ENCODE results near the gene DEFB129.
"Not testable (repeated sequence)": the region's sequence is repeated elsewhere in the genome, so short reads cannot be mapped to it uniquely, and the experiment has no call there.

DEFB129 gene

GRCh38 chr20:253447-253846, 26.4 kb downstream of the DEFB129 start:
- not testable (repeated sequence) for DNase-seq (ENCODE audit: low read depth in 2 of 2)

GRCh38 chr20:257419-257818, 30.4 kb downstream of the DEFB129 start, which contains the start of gene DEFB132:
Gene DEFB132, plus strand, starts transcription at chr20:257724. Its CDS starts 55 bp downstream, at chr20:257779.
- no peak for DNase-seq (ENCODE audit: low read depth in 2 of 2)

- DNase-seq (ENCODE audit: low read depth in 2 of 2): no peak
Observed at GRCh38 chr20:258269-258858, 31.3 kb downstream of the DEFB129 start.

- no peak for DNase-seq (ENCODE audit: low read depth in 2 of 2)
Observed at GRCh38 chr20:258963-259362, 31.9 kb downstream of the DEFB129 start.

GRCh38 chr20:259981-260380, 32.9 kb downstream of the DEFB129 start:
- no peak for DNase-seq (ENCODE audit: low read depth in 2 of 2)

GRCh38 chr20:263701-264100, 36.6 kb downstream of the DEFB129 start:
- no peak for DNase-seq (ENCODE audit: low read depth in 2 of 2)

- peak; percentile 81 to 92 for DNase-seq (ENCODE audit: low read depth in 2 of 2)
Observed at GRCh38 chr20:266596-267562, 39.8 kb downstream of the DEFB129 start.

- DNase-seq (ENCODE audit: low read depth in 2 of 2): no peak
Observed at GRCh38 chr20:270517-270916, 43.5 kb downstream of the DEFB129 start.

- no peak for DNase-seq (ENCODE audit: low read depth in 2 of 2)
Observed at GRCh38 chr20:271069-271468, 44.0 kb downstream of the DEFB129 start.

GRCh38 chr20:271528-271927, 44.5 kb downstream of the DEFB129 start:
- no peak for DNase-seq (ENCODE audit: low read depth in 2 of 2)

- DNase-seq (ENCODE audit: low read depth in 2 of 2): no peak
Observed at GRCh38 chr20:272718-273117, 45.7 kb downstream of the DEFB129 start.

- DNase-seq (ENCODE audit: low read depth in 2 of 2): no peak
Observed at GRCh38 chr20:273884-274283, 46.8 kb downstream of the DEFB129 start.

- DNase-seq (ENCODE audit: low read depth in 2 of 2): no peak
Observed at GRCh38 chr20:275791-276190, 48.7 kb downstream of the DEFB129 start.

- DNase-seq (ENCODE audit: low read depth in 2 of 2): no peak
Observed at GRCh38 chr20:276620-277495, 49.8 kb downstream of the DEFB129 start.

GRCh38 chr20:277496-277781, 50.4 kb downstream of the DEFB129 start:
- DNase-seq (ENCODE audit: low read depth in 2 of 2): no peak

GRCh38 chr20:278181-278580, 51.1 kb downstream of the DEFB129 start:
- DNase-seq (ENCODE audit: low read depth in 2 of 2): no peak

- DNase-seq (ENCODE audit: low read depth in 2 of 2): no peak
Observed at GRCh38 chr20:278607-279571, 51.8 kb downstream of the DEFB129 start.

All from stimulated activated CD4-positive, alpha-beta T cell treated with anti-CD3 and anti-CD28 coated beads, Interleukin-12 subunit alpha, Interleukin-12 subunit beta, amount 100 ng/mL, for 24 hours (primary cell).